HEK293 (cell line): Measurements from ENCODE around the gene KLHL17.
A peak's percentile ranks its signal among the peaks of the same experiment; 100 is the strongest.

Experiments used
- CTCF ChIA-PET: fragments of 350-600 bp; formaldehyde crosslinking; extraction: SDS; loops from one replicate; lab custom pipeline; 2021; ENCODE audit warnings: antibody characterized with exemption; lab: Yijun Ruan, JAX
- POLR2A ChIA-PET: fragments of 300-600 bp; formaldehyde crosslinking; extraction: SDS; loops from one replicate; lab custom pipeline; 2020; ENCODE audit warnings: antibody characterized with exemption, inconsistent platforms; lab: Yijun Ruan, JAX
- H3K27ac ChIP-seq: fragments of 200-500 bp; sonication (Bioruptor generic); 2 replicates; pipeline ENCODE4 v1.5.1; 2014; ENCODE audit warnings: low read depth, low read length, control low read depth, inconsistent platforms; ENCODE audit errors: extremely low read depth
- H3K36me3 ChIP-seq, 2 experiments: fragments of 200-500 bp in 1 of 2; sonication (Bioruptor generic) in 1 of 2; 1 replicate in 1 of 2; 2 replicates in 1 of 2; pipeline ENCODE4 v1.5.1; 2014 to 2017; ENCODE audit warnings: inconsistent platforms in 2 of 2, low read length in 2 of 2; ENCODE audit not compliant: control insufficient read depth in 2 of 2, insufficient read depth in 1 of 2
- H3K4me1 ChIP-seq: fragments of 200-500 bp; sonication (Bioruptor generic); 2 replicates; pipeline ENCODE4 v1.5.1; 2014; ENCODE audit warnings: mild to moderate bottlenecking, low read length, inconsistent platforms; ENCODE audit not compliant: control insufficient read depth, insufficient read depth
- H3K4me3 ChIP-seq: 2 replicates; pipeline ENCODE4 v1.5.1; 2011; ENCODE audit warnings: low read depth, mild to moderate bottlenecking, control low read depth, low read length, moderate library complexity
- H3K9me3 ChIP-seq: fragments of 200-500 bp; sonication (Bioruptor generic); 2 replicates; pipeline ENCODE4 v1.5.1; 2014; ENCODE audit warnings: low read depth, low read length, inconsistent platforms; ENCODE audit not compliant: control insufficient read depth, insufficient read depth
- BCL11B ChIP-seq: fragments of 450-650 bp; formaldehyde crosslinking; IDR thresholded peaks from 2 replicates; pipeline ENCODE4 v1.5.1; 2016; ENCODE audit warnings: low read depth, missing biosample characterization, missing genetic modification characterization
- GLIS2 ChIP-seq: fragments of 450-650 bp; formaldehyde crosslinking; IDR thresholded peaks from 2 replicates; pipeline ENCODE4 v1.5.1; 2016; ENCODE audit warnings: missing biosample characterization, missing genetic modification characterization
- KLF1 ChIP-seq: fragments of 450-650 bp; formaldehyde crosslinking; IDR thresholded peaks from 2 replicates; pipeline ENCODE4 v1.5.1; 2016; ENCODE audit warnings: missing biosample characterization, missing genetic modification characterization
- KLF10 ChIP-seq: fragments of 450-650 bp; IDR thresholded peaks from 2 replicates; pipeline ENCODE4 v1.5.1; 2018; ENCODE audit warnings: missing biosample characterization, mild to moderate bottlenecking, missing genetic modification characterization
- ZFP41 ChIP-seq: fragments of 450-650 bp; formaldehyde crosslinking; IDR thresholded peaks from 2 replicates; pipeline ENCODE4 v1.5.1; 2016; ENCODE audit warnings: missing biosample characterization, missing genetic modification characterization, borderline replicate concordance
- ZNF169 ChIP-seq: fragments of 450-650 bp; formaldehyde crosslinking; IDR thresholded peaks from 2 replicates; pipeline ENCODE4 v1.5.1; 2016; ENCODE audit warnings: missing biosample characterization, missing genetic modification characterization
- ZNF2 ChIP-seq: fragments of 450-650 bp; formaldehyde crosslinking; IDR thresholded peaks from 2 replicates; pipeline ENCODE4 v1.5.1; 2016; ENCODE audit warnings: missing biosample characterization, missing genetic modification characterization
- ZNF391 ChIP-seq: fragments of 450-650 bp; formaldehyde crosslinking; IDR thresholded peaks from 2 replicates; pipeline ENCODE4 v1.5.1; 2016; ENCODE audit warnings: low read depth, missing biosample characterization, missing genetic modification characterization, borderline replicate concordance
- ZNF521 ChIP-seq: fragments of 450-650 bp; formaldehyde crosslinking; IDR thresholded peaks from 2 replicates; pipeline ENCODE4 v1.5.1; 2017; ENCODE audit warnings: missing biosample characterization, mild to moderate bottlenecking, missing genetic modification characterization
- ZNF571 ChIP-seq: fragments of 450-650 bp; formaldehyde crosslinking; IDR thresholded peaks from 2 replicates; pipeline ENCODE4 v1.5.0; 2017; ENCODE audit warnings: missing biosample characterization, missing genetic modification characterization
- ZNF707 ChIP-seq: fragments of 450-650 bp; formaldehyde crosslinking; IDR thresholded peaks from 2 replicates; pipeline ENCODE4 v1.5.1; 2016; ENCODE audit warnings: missing biosample characterization, missing genetic modification characterization
- TF ChIP-seq, protein P1 (sequence below): fragments of 450-650 bp; formaldehyde crosslinking; IDR thresholded peaks from 2 replicates; pipeline ENCODE4 v1.5.1; 2017; ENCODE audit warnings: missing biosample characterization, missing genetic modification characterization
- TF ChIP-seq, protein P2 (sequence below): sonication (generic); formaldehyde crosslinking; IDR thresholded peaks from 2 replicates; pipeline ENCODE4 v1.8.1; 2022; ENCODE audit warnings: mild to moderate bottlenecking, moderate library complexity, missing genetic modification reagents
- TF ChIP-seq, protein P3 (sequence below): fragments of 450-650 bp; formaldehyde crosslinking; IDR thresholded peaks from 2 replicates; pipeline ENCODE4 v1.5.1; 2016; ENCODE audit warnings: missing biosample characterization, missing genetic modification characterization, borderline replicate concordance
- TF ChIP-seq, protein P4 (sequence below): fragments of 450-650 bp; formaldehyde crosslinking; IDR thresholded peaks from 2 replicates; pipeline ENCODE4 v1.5.1; 2016; ENCODE audit warnings: missing biosample characterization, missing genetic modification characterization
- TF ChIP-seq, protein P5 (sequence below): fragments of 450-650 bp; formaldehyde crosslinking; optimal IDR thresholded peaks from 2 replicates; pipeline ENCODE3; 2016; ENCODE audit warnings: missing biosample characterization, mild to moderate bottlenecking, missing genetic modification characterization
- TF ChIP-seq, protein P6 (sequence below): fragments of 450-650 bp; formaldehyde crosslinking; IDR thresholded peaks from 2 replicates; pipeline ENCODE4 v1.5.1; 2016; ENCODE audit warnings: missing biosample characterization, missing genetic modification characterization
- TF ChIP-seq, protein P7 (sequence below): fragments of 450-650 bp; formaldehyde crosslinking; IDR thresholded peaks from 2 replicates; pipeline ENCODE4 v1.5.1; 2016; ENCODE audit warnings: missing biosample characterization, missing genetic modification characterization

Gene KLHL17

DNA sequence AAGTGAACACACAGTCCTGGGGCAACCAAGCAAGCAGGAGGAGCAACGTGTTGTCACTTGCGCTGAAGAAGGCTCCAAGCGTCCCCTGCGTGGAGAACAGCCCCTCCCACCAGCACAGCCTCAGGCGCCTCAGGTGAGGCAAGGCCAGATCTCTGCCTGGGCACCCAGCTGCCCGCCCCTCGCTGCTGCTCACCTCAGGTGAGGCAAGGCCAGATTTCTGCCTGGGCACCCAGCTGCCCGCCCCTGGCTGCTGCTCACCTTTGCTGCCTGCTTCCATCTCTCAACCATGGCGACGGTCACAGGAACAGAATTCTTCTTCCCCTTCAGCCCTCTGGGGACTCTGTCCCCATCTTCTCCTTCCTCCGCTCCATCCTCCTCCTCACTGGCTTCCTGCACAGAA, 3.7 kb upstream of the KLHL17 start (continued):
- TF ChIP-seq, protein P1, sequence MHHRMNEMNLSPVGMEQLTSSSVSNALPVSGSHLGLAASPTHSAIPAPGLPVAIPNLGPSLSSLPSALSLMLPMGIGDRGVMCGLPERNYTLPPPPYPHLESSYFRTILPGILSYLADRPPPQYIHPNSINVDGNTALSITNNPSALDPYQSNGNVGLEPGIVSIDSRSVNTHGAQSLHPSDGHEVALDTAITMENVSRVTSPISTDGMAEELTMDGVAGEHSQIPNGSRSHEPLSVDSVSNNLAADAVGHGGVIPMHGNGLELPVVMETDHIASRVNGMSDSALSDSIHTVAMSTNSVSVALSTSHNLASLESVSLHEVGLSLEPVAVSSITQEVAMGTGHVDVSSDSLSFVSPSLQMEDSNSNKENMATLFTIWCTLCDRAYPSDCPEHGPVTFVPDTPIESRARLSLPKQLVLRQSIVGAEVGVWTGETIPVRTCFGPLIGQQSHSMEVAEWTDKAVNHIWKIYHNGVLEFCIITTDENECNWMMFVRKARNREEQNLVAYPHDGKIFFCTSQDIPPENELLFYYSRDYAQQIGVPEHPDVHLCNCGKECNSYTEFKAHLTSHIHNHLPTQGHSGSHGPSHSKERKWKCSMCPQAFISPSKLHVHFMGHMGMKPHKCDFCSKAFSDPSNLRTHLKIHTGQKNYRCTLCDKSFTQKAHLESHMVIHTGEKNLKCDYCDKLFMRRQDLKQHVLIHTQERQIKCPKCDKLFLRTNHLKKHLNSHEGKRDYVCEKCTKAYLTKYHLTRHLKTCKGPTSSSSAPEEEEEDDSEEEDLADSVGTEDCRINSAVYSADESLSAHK (tag by site-specific recombination): no peak

DNA sequence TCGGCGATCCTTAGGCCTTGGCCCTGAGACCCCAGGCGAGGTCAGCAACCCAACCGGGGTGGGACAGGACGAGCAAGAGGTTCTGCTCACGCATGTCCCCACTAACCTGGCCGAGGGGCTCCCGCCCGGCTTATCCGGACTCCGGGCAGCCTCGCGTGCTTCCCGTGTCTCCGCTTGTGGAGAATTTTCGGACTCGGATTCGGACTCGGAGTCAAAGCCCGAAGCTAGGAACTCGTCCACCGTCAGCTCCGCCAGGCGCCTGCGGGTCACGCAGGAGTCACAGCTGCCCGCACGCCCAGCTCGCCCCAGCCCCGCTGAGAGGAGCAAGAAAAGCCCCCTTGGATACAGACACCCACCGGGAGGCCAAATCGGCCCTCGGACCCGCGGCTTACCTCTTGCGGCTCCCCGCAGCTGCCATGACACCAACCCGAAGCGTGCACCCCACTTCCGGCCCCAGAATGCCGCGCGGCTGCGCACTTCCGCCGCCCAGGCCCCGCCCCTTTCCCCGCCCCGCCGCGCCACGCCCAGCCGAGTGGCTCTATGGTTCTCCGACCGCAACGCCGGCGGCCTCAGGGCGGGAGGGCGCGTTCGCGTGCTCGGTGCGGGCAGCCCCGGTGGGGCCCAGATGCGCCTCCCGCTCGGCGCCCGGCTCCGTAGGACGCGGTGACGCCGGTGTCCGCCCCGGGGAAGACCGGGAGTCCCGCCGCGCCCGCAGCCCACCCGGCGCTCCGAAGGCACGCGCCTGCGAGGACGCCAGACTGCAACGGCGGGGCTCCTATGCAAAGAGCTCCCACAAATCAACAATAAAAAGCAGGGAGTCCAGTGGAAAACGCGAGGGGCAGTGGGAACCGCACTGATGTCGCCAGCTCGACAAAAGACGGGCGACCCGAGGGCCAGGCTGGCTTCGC, 1.3 kb upstream of the KLHL17 start, which contains the start of gene NOC2L:
NOC2L (minus strand) TSS at position 434 of the 908 bp plus-strand sequence; CDS start at position 418, 16 bp downstream.
- Histone ChIP-seq H3K4me3 (peak within 1 kb of the TSS; percentile 89), H3K36me3 (peaks cover 9 to 64% of the 10 kb centered on the region in 2 experiments; a peak in 2 of 3 replicates), H3K27ac (peak within 1 kb of the TSS; percentile 75; the same call in 1 of the 2 replicates), H3K9me3 (no peaks in the 10 kb centered on the region), H3K4me1 (no peaks in the 10 kb centered on the region)
- ChIA-PET POLR2A (interaction anchor here (0.7 to 1.4 kb wide), 4 partner anchors 8 to 41 kb away, joined by 3 to 6 read pairs (median 4); no protein-coding TSS in a partner anchor), CTCF (interaction anchor here (0.6 to 1.1 kb wide), 3 partner anchors 16 to 181 kb away, joined by 3 to 6 read pairs (median 3); no protein-coding TSS in a partner anchor)
- TF ChIP-seq ZNF707 (tag by site-specific recombination): 0 out of 2 replicates have a peak, but pooled peaks have one; percentile 42
- TF ChIP-seq, protein P2, sequence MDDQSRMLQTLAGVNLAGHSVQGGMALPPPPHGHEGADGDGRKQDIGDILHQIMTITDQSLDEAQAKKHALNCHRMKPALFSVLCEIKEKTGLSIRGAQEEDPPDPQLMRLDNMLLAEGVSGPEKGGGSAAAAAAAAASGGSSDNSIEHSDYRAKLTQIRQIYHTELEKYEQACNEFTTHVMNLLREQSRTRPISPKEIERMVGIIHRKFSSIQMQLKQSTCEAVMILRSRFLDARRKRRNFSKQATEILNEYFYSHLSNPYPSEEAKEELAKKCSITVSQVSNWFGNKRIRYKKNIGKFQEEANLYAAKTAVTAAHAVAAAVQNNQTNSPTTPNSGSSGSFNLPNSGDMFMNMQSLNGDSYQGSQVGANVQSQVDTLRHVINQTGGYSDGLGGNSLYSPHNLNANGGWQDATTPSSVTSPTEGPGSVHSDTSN (CRISPR knock-in tag): 0 out of 2 replicates have a peak, but pooled peaks have one; percentile 33
- TF ChIP-seq BCL11B (tag by site-specific recombination): peak; percentile 91
- TF ChIP-seq, protein P3, sequence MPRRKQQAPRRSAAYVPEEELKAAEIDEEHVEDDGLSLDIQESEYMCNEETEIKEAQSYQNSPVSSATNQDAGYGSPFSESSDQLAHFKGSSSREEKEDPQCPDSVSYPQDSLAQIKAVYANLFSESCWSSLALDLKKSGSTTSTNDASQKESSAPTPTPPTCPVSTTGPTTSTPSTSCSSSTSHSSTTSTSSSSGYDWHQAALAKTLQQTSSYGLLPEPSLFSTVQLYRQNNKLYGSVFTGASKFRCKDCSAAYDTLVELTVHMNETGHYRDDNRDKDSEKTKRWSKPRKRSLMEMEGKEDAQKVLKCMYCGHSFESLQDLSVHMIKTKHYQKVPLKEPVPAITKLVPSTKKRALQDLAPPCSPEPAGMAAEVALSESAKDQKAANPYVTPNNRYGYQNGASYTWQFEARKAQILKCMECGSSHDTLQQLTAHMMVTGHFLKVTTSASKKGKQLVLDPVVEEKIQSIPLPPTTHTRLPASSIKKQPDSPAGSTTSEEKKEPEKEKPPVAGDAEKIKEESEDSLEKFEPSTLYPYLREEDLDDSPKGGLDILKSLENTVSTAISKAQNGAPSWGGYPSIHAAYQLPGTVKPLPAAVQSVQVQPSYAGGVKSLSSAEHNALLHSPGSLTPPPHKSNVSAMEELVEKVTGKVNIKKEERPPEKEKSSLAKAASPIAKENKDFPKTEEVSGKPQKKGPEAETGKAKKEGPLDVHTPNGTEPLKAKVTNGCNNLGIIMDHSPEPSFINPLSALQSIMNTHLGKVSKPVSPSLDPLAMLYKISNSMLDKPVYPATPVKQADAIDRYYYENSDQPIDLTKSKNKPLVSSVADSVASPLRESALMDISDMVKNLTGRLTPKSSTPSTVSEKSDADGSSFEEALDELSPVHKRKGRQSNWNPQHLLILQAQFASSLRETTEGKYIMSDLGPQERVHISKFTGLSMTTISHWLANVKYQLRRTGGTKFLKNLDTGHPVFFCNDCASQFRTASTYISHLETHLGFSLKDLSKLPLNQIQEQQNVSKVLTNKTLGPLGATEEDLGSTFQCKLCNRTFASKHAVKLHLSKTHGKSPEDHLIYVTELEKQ (tag by site-specific recombination): no peak
- no peak for TF ChIP-seq ZFP41 (tag by site-specific recombination)
- TF ChIP-seq, protein P4, sequence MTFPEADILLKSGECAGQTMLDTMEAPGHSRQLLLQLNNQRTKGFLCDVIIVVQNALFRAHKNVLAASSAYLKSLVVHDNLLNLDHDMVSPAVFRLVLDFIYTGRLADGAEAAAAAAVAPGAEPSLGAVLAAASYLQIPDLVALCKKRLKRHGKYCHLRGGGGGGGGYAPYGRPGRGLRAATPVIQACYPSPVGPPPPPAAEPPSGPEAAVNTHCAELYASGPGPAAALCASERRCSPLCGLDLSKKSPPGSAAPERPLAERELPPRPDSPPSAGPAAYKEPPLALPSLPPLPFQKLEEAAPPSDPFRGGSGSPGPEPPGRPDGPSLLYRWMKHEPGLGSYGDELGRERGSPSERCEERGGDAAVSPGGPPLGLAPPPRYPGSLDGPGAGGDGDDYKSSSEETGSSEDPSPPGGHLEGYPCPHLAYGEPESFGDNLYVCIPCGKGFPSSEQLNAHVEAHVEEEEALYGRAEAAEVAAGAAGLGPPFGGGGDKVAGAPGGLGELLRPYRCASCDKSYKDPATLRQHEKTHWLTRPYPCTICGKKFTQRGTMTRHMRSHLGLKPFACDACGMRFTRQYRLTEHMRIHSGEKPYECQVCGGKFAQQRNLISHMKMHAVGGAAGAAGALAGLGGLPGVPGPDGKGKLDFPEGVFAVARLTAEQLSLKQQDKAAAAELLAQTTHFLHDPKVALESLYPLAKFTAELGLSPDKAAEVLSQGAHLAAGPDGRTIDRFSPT (tag by site-specific recombination): no peak
- TF ChIP-seq KLF1: peak; percentile 67
- TF ChIP-seq ZNF521 (tag by site-specific recombination): no peak
- TF ChIP-seq, protein P5, sequence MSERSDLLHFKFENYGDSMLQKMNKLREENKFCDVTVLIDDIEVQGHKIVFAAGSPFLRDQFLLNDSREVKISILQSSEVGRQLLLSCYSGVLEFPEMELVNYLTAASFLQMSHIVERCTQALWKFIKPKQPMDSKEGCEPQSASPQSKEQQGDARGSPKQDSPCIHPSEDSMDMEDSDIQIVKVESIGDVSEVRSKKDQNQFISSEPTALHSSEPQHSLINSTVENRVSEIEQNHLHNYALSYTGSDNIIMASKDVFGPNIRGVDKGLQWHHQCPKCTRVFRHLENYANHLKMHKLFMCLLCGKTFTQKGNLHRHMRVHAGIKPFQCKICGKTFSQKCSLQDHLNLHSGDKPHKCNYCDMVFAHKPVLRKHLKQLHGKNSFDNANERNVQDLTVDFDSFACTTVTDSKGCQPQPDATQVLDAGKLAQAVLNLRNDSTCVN (tag by site-specific recombination): peak; percentile 84
- 0 out of 2 replicates have a peak, but pooled peaks have one; percentile 36 for TF ChIP-seq ZNF2 (tag by site-specific recombination)
- TF ChIP-seq, protein P6, sequence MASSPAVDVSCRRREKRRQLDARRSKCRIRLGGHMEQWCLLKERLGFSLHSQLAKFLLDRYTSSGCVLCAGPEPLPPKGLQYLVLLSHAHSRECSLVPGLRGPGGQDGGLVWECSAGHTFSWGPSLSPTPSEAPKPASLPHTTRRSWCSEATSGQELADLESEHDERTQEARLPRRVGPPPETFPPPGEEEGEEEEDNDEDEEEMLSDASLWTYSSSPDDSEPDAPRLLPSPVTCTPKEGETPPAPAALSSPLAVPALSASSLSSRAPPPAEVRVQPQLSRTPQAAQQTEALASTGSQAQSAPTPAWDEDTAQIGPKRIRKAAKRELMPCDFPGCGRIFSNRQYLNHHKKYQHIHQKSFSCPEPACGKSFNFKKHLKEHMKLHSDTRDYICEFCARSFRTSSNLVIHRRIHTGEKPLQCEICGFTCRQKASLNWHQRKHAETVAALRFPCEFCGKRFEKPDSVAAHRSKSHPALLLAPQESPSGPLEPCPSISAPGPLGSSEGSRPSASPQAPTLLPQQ (tag by site-specific recombination): peak; percentile 82; the same call in 1 of the 2 replicates
- no peak for TF ChIP-seq ZNF571
- TF ChIP-seq, protein P7, sequence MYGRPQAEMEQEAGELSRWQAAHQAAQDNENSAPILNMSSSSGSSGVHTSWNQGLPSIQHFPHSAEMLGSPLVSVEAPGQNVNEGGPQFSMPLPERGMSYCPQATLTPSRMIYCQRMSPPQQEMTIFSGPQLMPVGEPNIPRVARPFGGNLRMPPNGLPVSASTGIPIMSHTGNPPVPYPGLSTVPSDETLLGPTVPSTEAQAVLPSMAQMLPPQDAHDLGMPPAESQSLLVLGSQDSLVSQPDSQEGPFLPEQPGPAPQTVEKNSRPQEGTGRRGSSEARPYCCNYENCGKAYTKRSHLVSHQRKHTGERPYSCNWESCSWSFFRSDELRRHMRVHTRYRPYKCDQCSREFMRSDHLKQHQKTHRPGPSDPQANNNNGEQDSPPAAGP (tag by site-specific recombination): peak; percentile 82; the same call in 1 of the 2 replicates
- TF ChIP-seq KLF10: peak; percentile 62
- no peak for TF ChIP-seq ZNF391
- TF ChIP-seq ZNF169 (tag by site-specific recombination): no peak
- TF ChIP-seq GLIS2 (tag by site-specific recombination): peak; percentile 27; the same call in 1 of the 2 replicates
